GM12865 (cell line): ENCODE data around the gene ZFP64.
"Not testable (repeated sequence)": the region's sequence is repeated elsewhere in the genome, so short reads cannot be mapped to it uniquely, and the experiment has no call there.

Experiments
- DNase-seq: peaks from one replicate; pipeline ENCODE4 v3.0.0; 2010; ENCODE audit warnings: low read depth
- H3K4me3 ChIP-seq: 2 replicates; pipeline ENCODE4 v1.5.1; 2011; ENCODE audit warnings: mild to moderate bottlenecking, low read depth, low read length, control low read depth
- TF ChIP-seq, protein P1 (sequence below): IDR thresholded peaks from 2 replicates; pipeline ENCODE4 v1.5.1; 2011; ENCODE audit warnings: low read length, control low read depth, low read depth, inconsistent platforms; ENCODE audit not compliant: insufficient read depth; ENCODE audit errors: missing control alignments

The ZFP64 gene

GRCh38 chr20:52231230-52231746 lies 39.7 kb upstream of the ZFP64 start:
- TF ChIP-seq, protein P1, sequence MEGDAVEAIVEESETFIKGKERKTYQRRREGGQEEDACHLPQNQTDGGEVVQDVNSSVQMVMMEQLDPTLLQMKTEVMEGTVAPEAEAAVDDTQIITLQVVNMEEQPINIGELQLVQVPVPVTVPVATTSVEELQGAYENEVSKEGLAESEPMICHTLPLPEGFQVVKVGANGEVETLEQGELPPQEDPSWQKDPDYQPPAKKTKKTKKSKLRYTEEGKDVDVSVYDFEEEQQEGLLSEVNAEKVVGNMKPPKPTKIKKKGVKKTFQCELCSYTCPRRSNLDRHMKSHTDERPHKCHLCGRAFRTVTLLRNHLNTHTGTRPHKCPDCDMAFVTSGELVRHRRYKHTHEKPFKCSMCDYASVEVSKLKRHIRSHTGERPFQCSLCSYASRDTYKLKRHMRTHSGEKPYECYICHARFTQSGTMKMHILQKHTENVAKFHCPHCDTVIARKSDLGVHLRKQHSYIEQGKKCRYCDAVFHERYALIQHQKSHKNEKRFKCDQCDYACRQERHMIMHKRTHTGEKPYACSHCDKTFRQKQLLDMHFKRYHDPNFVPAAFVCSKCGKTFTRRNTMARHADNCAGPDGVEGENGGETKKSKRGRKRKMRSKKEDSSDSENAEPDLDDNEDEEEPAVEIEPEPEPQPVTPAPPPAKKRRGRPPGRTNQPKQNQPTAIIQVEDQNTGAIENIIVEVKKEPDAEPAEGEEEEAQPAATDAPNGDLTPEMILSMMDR: no peak
- H3K4me3 ChIP-seq: no peak overlapping the region
- DNase-seq: no peak

DNA sequence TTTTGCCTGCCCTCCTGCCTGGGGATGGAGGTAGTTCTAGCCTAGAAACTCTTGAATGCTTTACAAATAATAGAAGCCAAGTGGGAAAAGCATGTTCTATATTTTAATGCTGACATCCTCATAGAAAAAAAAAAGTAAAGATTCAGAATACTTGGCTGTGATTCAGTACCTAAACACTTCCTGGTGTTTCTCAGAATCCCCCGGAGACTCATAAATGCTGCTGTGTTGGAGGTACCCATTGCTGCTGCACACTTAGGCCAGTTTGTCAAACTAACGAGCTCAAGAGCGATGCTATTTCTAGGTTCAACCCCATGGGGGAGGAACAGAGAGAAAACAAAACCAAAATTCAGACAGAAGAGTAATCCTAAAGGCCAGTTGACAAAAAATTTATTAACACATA lies 38.8 kb upstream of the ZFP64 start:
- TF ChIP-seq, protein P1: no peak
- no peak overlapping the region for H3K4me3 ChIP-seq
- DNase-seq: peak; percentile 2

DNA sequence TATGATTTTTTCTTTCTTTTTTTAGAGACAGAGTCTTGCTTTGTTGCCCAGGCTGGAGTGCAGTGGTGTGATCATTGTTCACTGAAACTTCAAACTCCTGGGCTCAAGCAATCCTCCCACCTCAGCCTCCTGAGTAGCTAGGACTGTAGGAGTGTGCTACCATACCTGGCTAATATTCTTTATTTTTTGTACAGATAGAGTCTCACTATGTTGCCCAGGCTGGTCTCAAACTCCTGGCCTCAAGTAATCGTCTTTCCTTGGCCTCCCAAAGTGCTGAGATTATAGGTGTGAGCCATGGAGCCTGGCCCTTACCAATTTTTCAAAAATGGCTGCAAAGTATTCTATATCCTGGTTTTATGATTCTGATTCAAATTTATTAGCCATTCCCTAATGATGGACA lies 37.8 kb upstream of the ZFP64 start:
- not testable (repeated sequence) for DNase-seq, H3K4me3 ChIP-seq

DNA sequence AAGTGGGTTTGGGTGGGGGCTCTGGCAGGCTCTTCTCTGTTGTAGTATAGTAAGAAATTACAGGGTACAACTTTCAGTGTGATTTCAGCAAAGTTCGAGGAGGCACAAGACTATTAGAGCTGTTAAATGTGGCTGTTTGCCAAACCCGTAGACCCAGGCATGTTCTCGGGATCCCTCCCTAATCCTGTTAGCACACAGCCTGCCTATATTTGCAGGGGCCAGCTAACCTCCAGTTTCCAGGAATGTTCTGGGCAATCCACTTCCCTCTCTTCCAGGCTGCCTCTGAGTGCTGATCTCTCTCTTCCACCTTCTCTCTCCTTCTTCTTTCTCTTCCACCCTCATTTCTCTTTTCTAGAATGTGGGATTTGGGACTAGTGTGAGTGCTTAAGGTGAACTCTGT lies 34.8 kb upstream of the ZFP64 start:
- no peak for DNase-seq
- no peak overlapping the region for H3K4me3 ChIP-seq
- TF ChIP-seq, protein P1: no peak

DNA sequence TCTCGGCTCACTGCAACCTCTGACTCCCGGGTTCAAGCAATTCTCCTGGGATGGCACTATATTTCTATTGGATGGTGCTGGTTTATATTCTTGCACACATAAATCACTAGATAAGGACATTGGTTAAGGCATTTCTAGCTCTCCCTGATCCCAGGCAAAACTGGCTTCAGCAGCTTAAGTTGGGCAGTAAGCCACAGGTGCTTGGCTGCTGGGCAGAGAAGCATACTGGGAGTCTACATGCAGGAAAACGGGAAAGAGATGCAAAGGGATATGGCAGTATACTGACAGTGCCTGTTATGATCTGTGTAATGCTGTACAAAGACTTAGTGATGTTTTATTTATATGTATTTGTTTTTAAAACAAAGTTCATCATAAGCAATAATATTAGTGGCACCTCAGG lies 33.3 kb upstream of the ZFP64 start:
- TF ChIP-seq, protein P1: no peak
- no peak overlapping the region for H3K4me3 ChIP-seq
- DNase-seq: no peak

GRCh38 chr20:52221362-52221761 lies 29.8 kb upstream of the ZFP64 start:
- not testable (repeated sequence) for H3K4me3 ChIP-seq, DNase-seq

DNA sequence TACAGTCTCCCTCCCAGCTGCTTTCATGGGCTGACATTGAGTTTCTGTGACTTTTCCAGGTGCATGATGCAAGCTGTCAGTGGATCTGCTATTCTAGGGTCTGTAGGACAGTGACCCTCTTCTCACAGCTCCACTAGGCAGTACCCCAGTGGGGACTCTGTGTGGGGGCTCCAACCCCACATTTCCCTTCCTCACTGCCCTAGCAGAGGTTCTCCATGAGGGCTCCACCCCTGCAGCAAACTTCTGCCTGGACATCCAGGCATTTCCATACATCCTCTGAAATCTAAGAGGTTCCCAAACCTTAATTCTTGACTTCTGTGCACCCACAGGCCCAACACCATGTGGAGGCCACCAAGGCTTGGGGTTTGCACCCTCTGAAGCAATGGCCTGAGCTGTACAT lies 29.3 kb upstream of the ZFP64 start:
- DNase-seq, H3K4me3 ChIP-seq: not testable (repeated sequence)

DNA sequence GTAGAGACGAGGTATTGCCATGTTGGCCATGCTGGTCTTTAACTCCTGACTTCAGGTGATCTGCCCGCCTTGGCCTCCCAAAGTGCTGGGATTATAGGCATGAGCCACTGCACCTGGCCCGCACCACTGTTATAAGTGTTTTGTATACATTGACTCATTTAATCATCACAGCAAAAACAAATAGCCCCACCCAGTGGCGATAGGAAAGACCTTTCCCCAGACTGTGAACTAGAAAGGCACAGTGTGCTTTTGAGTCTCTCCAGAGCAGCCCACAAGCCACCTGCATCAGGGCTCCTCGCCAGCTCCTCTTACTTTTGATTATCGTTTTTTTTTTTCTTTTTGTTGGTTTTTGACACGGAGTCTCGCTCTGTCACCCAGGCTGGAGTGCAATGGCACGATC lies 27.9 kb upstream of the ZFP64 start:
- H3K4me3 ChIP-seq: no peak overlapping the region
- peak; percentile 25 for DNase-seq
- TF ChIP-seq, protein P1: no peak
